Activated T-helper 1 cell treated with Interleukin-2 at 50 U/mL for 16 hours (primary cell): ENCODE results near the gene CNNM3.
"Not testable (repeated sequence)": the region's sequence is repeated elsewhere in the genome, so short reads cannot be mapped to it uniquely, and the experiment has no call there.

Experiments
- DNase-seq: peaks from one replicate; pipeline ENCODE4 v3.0.0-alpha.2; 2020; ENCODE audit warnings: low read depth

The CNNM3 gene

DNA sequence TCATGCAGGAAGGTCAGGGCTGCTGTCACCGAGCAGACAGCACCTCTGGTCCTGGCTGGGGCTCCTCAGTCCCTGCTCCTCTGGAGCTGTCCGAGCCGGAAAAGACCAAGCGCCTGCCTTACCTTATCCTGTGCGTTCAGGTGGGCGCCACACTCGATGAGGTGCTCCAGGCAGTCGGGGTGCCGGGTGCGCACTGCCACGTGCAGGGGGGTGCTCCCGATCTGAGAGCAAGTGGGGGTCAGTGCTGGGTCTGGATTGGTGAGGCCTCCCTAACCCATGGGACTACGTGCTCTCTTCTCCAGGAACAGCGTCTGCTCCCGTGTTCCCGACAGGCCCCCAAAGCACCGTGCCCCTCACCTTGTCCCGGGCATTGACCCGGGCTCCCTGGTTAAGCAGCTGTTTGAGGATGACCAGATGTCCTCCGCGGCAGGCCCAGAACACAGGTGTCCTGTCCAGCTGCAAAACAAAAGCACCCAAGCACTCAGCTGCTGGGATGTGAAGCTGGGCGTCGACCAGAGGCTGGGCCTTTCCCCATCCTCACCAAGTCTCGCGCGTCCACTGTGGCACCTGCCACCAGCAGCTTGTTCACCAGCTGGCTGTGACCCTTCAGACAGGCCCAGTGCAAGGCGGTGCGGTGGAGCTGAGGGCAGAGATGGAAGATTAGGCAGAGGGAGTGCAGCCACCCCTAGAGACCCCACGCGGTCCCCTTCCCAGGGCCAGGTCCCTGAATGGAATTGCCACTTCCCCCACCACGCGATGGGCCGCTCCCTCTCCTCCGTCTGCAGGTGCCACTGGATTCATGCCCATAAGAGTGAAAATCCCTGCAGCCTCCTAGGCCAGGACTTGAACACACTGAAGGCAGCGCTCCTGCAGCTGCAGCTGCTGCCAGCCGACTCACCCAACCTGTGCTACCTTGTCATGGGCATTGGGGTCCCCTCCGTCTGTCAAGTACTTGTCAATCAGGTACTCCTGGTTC lies 24.1 kb downstream of the CNNM3 start:
- no peak for DNase-seq

GRCh38 chr2:96841701-96842495 lies 25.8 kb downstream of the CNNM3 start:
- no peak for DNase-seq

GRCh38 chr2:96842600-96842999 lies 26.5 kb downstream of the CNNM3 start:
- no peak for DNase-seq

- no peak for DNase-seq
Measured at GRCh38 chr2:96843538-96844268, 27.6 kb downstream of the CNNM3 start, which contains the start of gene ANKRD23. Gene ANKRD23, minus strand, starts transcription at chr2:96844021. Its CDS starts 29 bp downstream, at chr2:96843992.

GRCh38 chr2:96844405-96844808 lies 28.3 kb downstream of the CNNM3 start:
- no peak for DNase-seq

GRCh38 chr2:96846825-96847224 lies 30.8 kb downstream of the CNNM3 start:
- DNase-seq: no peak

GRCh38 chr2:96847586-96847985 lies 31.5 kb downstream of the CNNM3 start:
- no peak for DNase-seq

GRCh38 chr2:96848264-96848663 lies 32.2 kb downstream of the CNNM3 start:
- no peak for DNase-seq

DNA sequence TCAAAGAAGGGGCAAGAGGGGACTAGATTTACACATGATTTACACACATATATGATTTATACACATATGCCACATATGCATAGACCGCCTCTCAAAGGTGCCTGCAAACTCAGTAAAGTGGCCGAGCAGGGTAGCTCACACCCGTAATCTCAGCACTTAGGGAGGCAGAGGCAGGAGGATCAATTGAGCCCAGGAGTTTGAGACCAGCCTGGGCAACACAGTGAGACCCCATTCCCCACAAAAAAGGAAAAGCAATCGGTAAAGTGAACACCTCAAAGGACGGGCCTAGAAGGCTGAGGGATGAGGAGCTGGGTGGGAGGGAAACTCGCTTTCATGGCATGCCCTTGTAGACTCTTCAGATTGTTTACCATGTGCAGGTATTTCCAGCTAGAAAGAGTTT lies 36.6 kb downstream of the CNNM3 start:
- no peak for DNase-seq

- DNase-seq: no peak
Measured at GRCh38 chr2:96853321-96853720, 37.3 kb downstream of the CNNM3 start.

DNA sequence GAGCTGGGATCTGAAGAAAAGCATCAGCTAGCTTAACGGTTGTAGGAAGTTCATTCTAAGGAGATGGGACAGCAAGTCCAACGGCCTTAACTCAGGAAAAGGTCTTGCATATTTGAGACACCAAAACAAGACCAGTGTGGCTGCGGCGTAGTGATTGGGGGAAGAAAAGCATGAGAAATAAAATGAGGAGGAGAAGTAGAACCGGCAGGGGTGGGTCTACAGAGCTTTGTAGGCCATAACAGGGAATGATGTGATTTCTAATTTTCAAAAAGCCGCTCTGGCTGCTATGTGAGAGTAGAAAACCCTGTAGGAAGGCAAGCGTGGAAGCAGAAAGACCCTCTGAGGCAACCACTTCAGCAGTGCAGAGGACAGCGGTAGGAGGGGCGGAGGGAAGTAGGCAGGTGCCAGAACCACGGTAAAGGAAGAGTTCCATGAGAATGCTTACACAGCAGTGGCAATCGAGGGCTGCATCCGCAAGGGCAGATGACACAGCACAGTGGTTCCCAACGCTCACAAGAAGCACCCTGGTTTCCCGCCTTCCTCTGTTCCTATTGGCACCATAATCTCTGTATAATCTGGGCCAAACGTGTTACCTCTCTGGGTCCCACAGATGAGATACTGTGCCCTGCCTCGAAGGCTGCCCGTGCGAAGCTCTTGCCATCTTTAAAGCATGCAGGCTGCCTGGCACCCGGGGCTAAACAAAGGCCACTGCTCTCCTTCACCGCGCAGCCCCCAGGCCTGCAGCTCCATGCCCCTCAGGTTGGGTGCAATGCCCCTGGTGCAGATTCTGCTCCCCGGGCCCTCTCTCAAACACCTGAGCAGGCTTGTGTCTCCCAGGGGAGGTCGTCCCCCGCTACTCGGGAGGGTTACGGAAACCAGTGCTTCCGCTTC lies 41.0 kb downstream of the CNNM3 start:
- no peak for DNase-seq

- peak; percentile 97 for DNase-seq
Measured at GRCh38 chr2:96857667-96858372, 41.8 kb downstream of the CNNM3 start, which contains the start of gene ANKRD39. Gene ANKRD39, minus strand, starts transcription at chr2:96858016. Its CDS starts 29 bp downstream, at chr2:96857987.

- no peak for DNase-seq
Measured at GRCh38 chr2:96859099-96859649, 43.1 kb downstream of the CNNM3 start.

DNA sequence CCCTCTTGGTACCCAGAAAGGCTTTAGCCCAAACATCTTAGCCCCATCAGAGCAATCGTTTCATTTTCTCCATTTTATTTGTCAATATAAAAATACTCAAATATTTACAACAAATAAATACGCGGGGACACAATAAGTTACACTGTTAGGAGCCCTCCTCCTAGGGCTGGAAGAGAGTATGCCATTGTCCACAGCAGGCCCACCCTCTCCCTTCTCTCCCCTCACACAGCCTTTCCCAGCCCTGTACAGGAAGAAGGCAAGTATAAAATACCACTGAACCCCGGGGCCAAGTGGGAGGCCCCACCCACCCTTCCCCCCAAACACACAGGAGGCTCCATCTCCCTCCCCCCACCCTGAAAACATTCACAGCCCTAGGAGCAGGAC lies 43.6 kb downstream of the CNNM3 start:
- no peak for DNase-seq

- no peak for DNase-seq
Measured at GRCh38 chr2:96860065-96861029, 44.3 kb downstream of the CNNM3 start.

- DNase-seq: no peak
Measured at GRCh38 chr2:96861074-96861473, 45.0 kb downstream of the CNNM3 start.

DNA sequence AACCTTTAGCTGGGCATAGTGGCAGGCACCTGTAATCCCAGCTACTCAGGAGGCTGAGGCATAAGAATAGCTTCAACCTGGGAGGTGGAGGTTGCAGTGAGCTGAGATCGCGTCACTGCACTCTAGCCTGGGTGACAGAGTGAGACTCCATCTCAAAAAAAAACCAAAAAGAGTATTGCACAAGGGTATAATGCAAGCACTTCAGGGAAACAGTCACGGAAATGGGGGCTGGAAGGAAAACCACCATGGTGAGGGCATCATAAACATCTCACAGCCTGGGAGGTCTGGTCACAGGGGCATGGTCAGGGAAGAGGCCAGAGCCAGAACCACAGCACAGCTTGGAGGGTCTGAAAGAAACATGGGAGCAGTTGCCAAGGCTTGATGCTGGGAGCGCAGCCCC lies 47.0 kb downstream of the CNNM3 start:
- DNase-seq: not testable (repeated sequence)

GRCh38 chr2:96863575-96864342 lies 47.7 kb downstream of the CNNM3 start:
- no peak for DNase-seq
